Thymus (tissue), 11 donors: Measurements from ENCODE around the gene INSL3. TPM values are rescaled to one million over a fixed set of nuclear protein-coding genes. Genes with fewer than 3 reads are reported as not detected.

Source experiments
- DNase-seq, 9 donors: peaks; one replicate each; pipeline ENCODE4 v3.0.0-alpha.2; 2013; ENCODE audit warnings: low spot score in 9 of 9, low read depth in 6 of 9, missing footprints in 1 of 9
- H3K27ac ChIP-seq, 2 donors: one replicate each; pipeline ENCODE4 v1.5.1; 2013; ENCODE audit warnings: control low read depth in 1 of 2, low read depth in 1 of 2, low read length in 1 of 2, mild to moderate bottlenecking in 1 of 2, moderate library complexity in 1 of 2
- H3K27me3 ChIP-seq, 2 donors: one replicate each; pipeline ENCODE4 v1.5.1; 2013; ENCODE audit warnings: low read length in 1 of 2; ENCODE audit not compliant: control insufficient read depth in 2 of 2, insufficient read depth in 1 of 2
- H3K36me3 ChIP-seq, 2 donors: one replicate each; pipeline ENCODE4 v1.5.1; 2013; ENCODE audit warnings: low read length in 1 of 2, mild to moderate bottlenecking in 1 of 2, moderate library complexity in 1 of 2; ENCODE audit not compliant: control insufficient read depth in 2 of 2, insufficient read depth in 2 of 2
- H3K4me1 ChIP-seq, 2 donors: one replicate each; pipeline ENCODE4 v1.5.1; 2013; ENCODE audit warnings: low read length in 2 of 2; ENCODE audit not compliant: control insufficient read depth in 2 of 2, insufficient read depth in 2 of 2
- H3K4me3 ChIP-seq, 2 donors: one replicate each; pipeline ENCODE4 v1.5.1; 2013; ENCODE audit warnings: low read length in 2 of 2, control low read depth in 1 of 2, mild to moderate bottlenecking in 1 of 2
- H3K9me3 ChIP-seq, 2 donors: one replicate each; pipeline ENCODE4 v1.5.1; 2013; ENCODE audit warnings: low read length in 1 of 2, mild to moderate bottlenecking in 1 of 2; ENCODE audit not compliant: control insufficient read depth in 2 of 2, insufficient read depth in 1 of 2
- WGBS: extraction: QIAGEN DNeasy Blood & Tissue Kit; methylation state at CpG from one replicate; pipeline ENCODE4 v1.1.7; 2013; 5-methylcytosine and 5-hydroxymethylcytosine counted together
- polyA plus RNA-seq: library from polyadenylated mRNA; stranded (reverse); fragments of 200-250 nt; gene quantifications from one replicate; pipeline ENCODE4 v1.2.3, GENCODE V29; 2013
- total RNA-seq: library from RNA; stranded (reverse); fragments of 120-200 nt; gene quantifications from one replicate; pipeline ENCODE4 v1.2.4, GENCODE V29; 2013
- donor health status: healthy.

The INSL3 gene
- total and polyA plus RNA-seq, 2 donors, result 0.33 to 2.1 TPM

- H3K27me3 ChIP-seq, result no peaks in the 10 kb centered on the region
- no peak for DNase-seq
- H3K27ac ChIP-seq, result no peak overlapping the region
- whole genome bisulfite sequencing, result 91% methylated on average over 29 of the region's 29 CpGs
- H3K36me3 ChIP-seq, result peaks cover 30 to 42% of the 10 kb centered on the region in 2 donors
- H3K4me1 ChIP-seq, result no peaks in the 10 kb centered on the region
- peaks cover 0 to 6% of the 10 kb centered on the region in 2 donors for H3K9me3 ChIP-seq
- no peak overlapping the region for H3K4me3 ChIP-seq
Observed at GRCh38 chr19:17829855-17830566, 8.7 kb upstream of the INSL3 start.

GRCh38 chr19:17826508-17827056 lies 5.3 kb upstream of the INSL3 start:
- H3K4me1 ChIP-seq, result no peaks in the 10 kb centered on the region

GRCh38 chr19:17824339-17824738 lies 3.0 kb upstream of the INSL3 start:
- 80% methylated on average over 8 of the region's 8 CpGs for WGBS
- Histone ChIP-seq H3K4me3 (no peak overlapping the region), H3K36me3 (peaks cover 2 to 10% of the 10 kb centered on the region in 2 donors), H3K9me3 (no peaks in the 10 kb centered on the region), H3K4me1 (no peaks in the 10 kb centered on the region), H3K27me3 (no peaks in the 10 kb centered on the region), H3K27ac (no peak overlapping the region)
- no peak for DNase-seq

More at GRCh38 chr19:17826508-17827056, 5.3 kb upstream of the INSL3 start:
- Histone ChIP-seq H3K36me3 (peaks cover 15 to 23% of the 10 kb centered on the region in 2 donors), H3K4me3 (no peak overlapping the region), H3K27me3 (no peaks in the 10 kb centered on the region), H3K9me3 (peaks cover 0 to 6% of the 10 kb centered on the region in 2 donors), H3K27ac (no peak overlapping the region)
- DNase-seq, result no peak
- 94% methylated on average over 13 of the region's 13 CpGs for WGBS

- Histone ChIP-seq H3K4me3 (no peak overlapping the region), H3K36me3 (no peaks in the 10 kb centered on the region), H3K27ac (no peak overlapping the region), H3K9me3 (no peaks in the 10 kb centered on the region), H3K4me1 (no peaks in the 10 kb centered on the region), H3K27me3 (peaks cover 0 to under 1% of the 10 kb centered on the region in 2 donors)
- DNase-seq, result no peak
- whole genome bisulfite sequencing, result 95% methylated on average over 13 of the region's 13 CpGs
Observed at GRCh38 chr19:17817668-17818363, 3.5 kb downstream of the INSL3 start.

- no peak for DNase-seq
- Histone ChIP-seq H3K9me3 (no peaks in the 10 kb centered on the region), H3K4me3 (no peak overlapping the region), H3K4me1 (no peaks in the 10 kb centered on the region), H3K27me3 (peaks cover 0 to 14% of the 10 kb centered on the region in 2 donors), H3K27ac (no peak overlapping the region), H3K36me3 (no peaks in the 10 kb centered on the region)
- 93% methylated on average over 5 of the region's 5 CpGs for WGBS
Observed at GRCh38 chr19:17812099-17812498, 9.2 kb downstream of the INSL3 start.

GRCh38 chr19:17811681-17812080 lies 9.6 kb downstream of the INSL3 start:
- no peaks in the 10 kb centered on the region for H3K4me1 ChIP-seq
- whole genome bisulfite sequencing, result 95% methylated on average over 20 of the region's 20 CpGs
- no peak overlapping the region for H3K27ac ChIP-seq
- H3K36me3 ChIP-seq, result no peaks in the 10 kb centered on the region
- no peaks in the 10 kb centered on the region for H3K9me3 ChIP-seq
- DNase-seq, result no peak
- H3K27me3 ChIP-seq, result peaks cover 0 to 14% of the 10 kb centered on the region in 2 donors
- no peak overlapping the region for H3K4me3 ChIP-seq

GRCh38 chr19:17811103-17811502 lies 10.2 kb downstream of the INSL3 start:
- no peak overlapping the region for H3K4me3 ChIP-seq
- 97% methylated on average over 2 of the region's 2 CpGs for WGBS
- no peak for DNase-seq
- no peaks in the 10 kb centered on the region for H3K9me3 ChIP-seq
- no peaks in the 10 kb centered on the region for H3K36me3 ChIP-seq
- H3K4me1 ChIP-seq, result no peaks in the 10 kb centered on the region
- peaks cover 0 to 14% of the 10 kb centered on the region in 2 donors for H3K27me3 ChIP-seq
- no peak overlapping the region for H3K27ac ChIP-seq

GRCh38 chr19:17807731-17808316 lies 13.5 kb downstream of the INSL3 start:
- DNase-seq, result peak in 2 of 9 donors; percentile 18 to 27
- Histone ChIP-seq H3K36me3 (no peaks in the 10 kb centered on the region), H3K4me3 (no peak overlapping the region), H3K9me3 (no peaks in the 10 kb centered on the region), H3K27ac (no peak overlapping the region), H3K27me3 (peaks cover 0 to 17% of the 10 kb centered on the region in 2 donors), H3K4me1 (peaks cover 0 to 5% of the 10 kb centered on the region in 2 donors)
- WGBS, result 50% methylated on average over 38 of the region's 38 CpGs

GRCh38 chr19:17806945-17807344 lies 14.4 kb downstream of the INSL3 start:
- no peak overlapping the region for H3K27ac ChIP-seq
- H3K36me3 ChIP-seq, result no peaks in the 10 kb centered on the region
- peaks cover 0 to 5% of the 10 kb centered on the region in 2 donors for H3K4me1 ChIP-seq
- H3K4me3 ChIP-seq, result no peak overlapping the region
- H3K9me3 ChIP-seq, result no peaks in the 10 kb centered on the region
- peaks cover 0 to 22% of the 10 kb centered on the region in 2 donors for H3K27me3 ChIP-seq
- DNase-seq, result no peak
- 87% methylated on average over 3 of the region's 3 CpGs for WGBS
